ENCODE results near the gene INSR.
"Not testable (repeated sequence)": the region's sequence is repeated elsewhere in the genome, so short reads cannot be mapped to it uniquely, and the experiment has no call there.

INSR gene

GRCh38 chr19:7293762-7294557, at the start of gene INSR:
Gene INSR, minus strand, starts transcription at chr19:7294414. Its CDS starts 523 bp downstream, at chr19:7293891.
- peak; percentile 47 for DNase-seq

GRCh38 chr19:7342143-7342542, 47.9 kb upstream of the INSR start:
- DNase-seq = no peak

- peak; percentile 48 for DNase-seq
Observed at GRCh38 chr19:7340959-7341837, 47.0 kb upstream of the INSR start.

- no peak for DNase-seq
Observed at GRCh38 chr19:7337380-7338194, 43.4 kb upstream of the INSR start.

- no peak for DNase-seq
Observed at GRCh38 chr19:7336321-7336973, 42.2 kb upstream of the INSR start.

GRCh38 chr19:7333198-7334118, 39.2 kb upstream of the INSR start:
- DNase-seq = no peak

- DNase-seq = no peak
Observed at GRCh38 chr19:7331446-7331845, 37.2 kb upstream of the INSR start.

GRCh38 chr19:7328647-7329046, 34.4 kb upstream of the INSR start:
- no peak for DNase-seq

- DNase-seq = no peak
Observed at GRCh38 chr19:7327802-7328201, 33.6 kb upstream of the INSR start.

- DNase-seq = no peak
Observed at GRCh38 chr19:7326105-7326877, 32.1 kb upstream of the INSR start.

GRCh38 chr19:7318176-7318575, 24.0 kb upstream of the INSR start:
- DNase-seq = no peak

- DNase-seq = no peak
Observed at GRCh38 chr19:7312816-7313215, 18.6 kb upstream of the INSR start.

- DNase-seq = no peak
Observed at GRCh38 chr19:7311911-7312310, 17.7 kb upstream of the INSR start.

- not testable (repeated sequence) for DNase-seq
Observed at GRCh38 chr19:7308327-7308726, 14.1 kb upstream of the INSR start.

- DNase-seq = no peak
Observed at GRCh38 chr19:7307590-7308218, 13.5 kb upstream of the INSR start.

GRCh38 chr19:7304200-7304599, 10.0 kb upstream of the INSR start:
- no peak for DNase-seq

GRCh38 chr19:7303470-7303869, 9.3 kb upstream of the INSR start:
- no peak for DNase-seq

GRCh38 chr19:7301525-7301924, 7.3 kb upstream of the INSR start:
- DNase-seq = no peak

GRCh38 chr19:7297742-7298141, 3.5 kb upstream of the INSR start:
- DNase-seq = no peak

- DNase-seq = no peak
Observed at GRCh38 chr19:7295912-7296536, 1.8 kb upstream of the INSR start.
